ENCODE data around the gene HAPLN3.

DNA sequence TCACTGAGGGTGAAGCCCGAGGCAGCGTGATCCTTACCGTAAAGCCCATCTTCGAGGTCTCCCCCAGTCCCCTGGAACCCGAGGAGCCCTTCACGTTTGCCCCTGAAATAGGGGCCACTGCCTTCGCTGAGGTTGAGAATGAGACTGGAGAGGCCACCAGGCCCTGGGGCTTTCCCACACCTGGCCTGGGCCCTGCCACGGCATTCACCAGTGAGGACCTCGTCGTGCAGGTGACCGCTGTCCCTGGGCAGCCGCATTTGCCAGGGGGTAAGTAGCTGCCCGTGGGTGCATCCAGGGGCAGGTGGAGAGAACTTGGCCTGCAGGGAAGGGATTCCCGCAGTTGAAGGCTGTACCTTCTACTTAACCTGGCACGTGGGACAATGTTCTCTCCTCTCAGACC is 49.7 kb downstream of the HAPLN3 start:
- TF ChIP-seq CTCF (conservative IDR thresholded peaks at IDR 0.05; ENCODE audit: low read length) (no peak), EZH2phosphoT487 (IDR thresholded peaks at IDR 0.05; ENCODE audit: borderline replicate concordance) (no peak)
